Neural cell (in vitro differentiated cells): ENCODE data around the gene DBN1.

Source experiments
- CTCF ChIP-seq: fragments of 450-650 bp; IDR thresholded peaks from 2 replicates; pipeline ENCODE4 v1.5.1; 2014; ENCODE audit warnings: antibody characterized with exemption, mild to moderate bottlenecking, moderate library complexity; ENCODE audit not compliant: poor library complexity, severe bottlenecking
- EP300 ChIP-seq: fragments of 450-650 bp; conservative IDR thresholded peaks from 2 replicates; pipeline ENCODE4 v1.6.1; 2014; ENCODE audit warnings: antibody characterized with exemption, mild to moderate bottlenecking, moderate library complexity; ENCODE audit not compliant: poor library complexity, severe bottlenecking

DNA sequence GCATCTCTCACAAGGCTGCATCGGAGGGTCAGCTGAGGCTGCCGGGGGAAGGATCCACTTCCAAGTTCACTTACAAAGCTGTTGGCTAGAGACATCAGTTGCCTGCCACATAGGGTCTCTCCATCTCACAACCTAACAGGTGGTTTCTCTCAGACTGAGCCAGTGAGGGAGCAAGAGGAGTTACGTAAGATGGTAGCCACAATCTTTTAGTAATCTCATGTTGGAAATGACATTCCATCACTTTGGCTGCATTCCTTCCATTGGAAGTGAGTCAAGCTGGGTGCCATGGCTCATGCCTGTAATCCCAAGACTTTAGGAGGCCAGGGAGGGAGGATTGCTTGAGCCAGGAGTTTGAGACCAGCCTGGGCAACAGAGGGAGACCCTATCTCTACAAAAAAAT lies 54.4 kb downstream of the DBN1 start:
- TF ChIP-seq CTCF (no peak), EP300 (no peak)
